ENCODE data around the gene FBXL17. TPM values are rescaled to one million over a fixed set of nuclear protein-coding genes. Genes with fewer than 3 reads are reported as not detected.

FBXL17 gene
- total RNA-seq, 1 experiment from 2014 or later, result 3.5 TPM

DNA sequence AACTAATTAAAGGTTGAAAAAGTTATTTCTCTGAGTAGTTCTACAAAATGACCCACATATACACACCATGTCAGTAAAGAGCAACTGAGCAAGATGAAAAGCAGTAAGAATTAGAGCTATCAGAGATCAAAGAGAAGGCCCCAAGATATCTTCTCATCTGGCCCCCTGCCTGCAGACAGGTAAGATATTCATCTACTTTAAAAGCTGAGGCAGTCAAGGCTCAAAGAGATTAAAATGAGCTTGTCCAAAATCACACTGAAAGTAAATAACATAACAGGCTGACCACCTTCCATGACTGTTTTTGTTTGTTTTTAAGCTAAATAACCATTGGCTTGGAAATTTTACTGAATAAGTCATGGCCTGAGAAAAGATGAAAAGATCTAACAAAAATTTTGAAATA lies 266.2 kb downstream of the FBXL17 start:
- H3K9me3 Mint-ChIP-seq, result peaks cover 16% of the 10 kb centered on the region
- TF ChIP-seq, protein P1, sequence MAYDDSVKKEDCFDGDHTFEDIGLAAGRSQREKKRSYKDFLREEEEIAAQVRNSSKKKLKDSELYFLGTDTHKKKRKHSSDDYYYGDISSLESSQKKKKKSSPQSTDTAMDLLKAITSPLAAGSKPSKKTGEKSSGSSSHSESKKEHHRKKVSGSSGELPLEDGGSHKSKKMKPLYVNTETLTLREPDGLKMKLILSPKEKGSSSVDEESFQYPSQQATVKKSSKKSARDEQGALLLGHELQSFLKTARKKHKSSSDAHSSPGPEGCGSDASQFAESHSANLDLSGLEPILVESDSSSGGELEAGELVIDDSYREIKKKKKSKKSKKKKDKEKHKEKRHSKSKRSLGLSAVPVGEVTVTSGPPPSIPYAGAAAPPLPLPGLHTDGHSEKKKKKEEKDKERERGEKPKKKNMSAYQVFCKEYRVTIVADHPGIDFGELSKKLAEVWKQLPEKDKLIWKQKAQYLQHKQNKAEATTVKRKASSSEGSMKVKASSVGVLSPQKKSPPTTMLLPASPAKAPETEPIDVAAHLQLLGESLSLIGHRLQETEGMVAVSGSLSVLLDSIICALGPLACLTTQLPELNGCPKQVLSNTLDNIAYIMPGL (CRISPR knock-in tag; IDR thresholded peaks at IDR 0.05), result no peak
- TF ChIP-seq, protein P2, sequence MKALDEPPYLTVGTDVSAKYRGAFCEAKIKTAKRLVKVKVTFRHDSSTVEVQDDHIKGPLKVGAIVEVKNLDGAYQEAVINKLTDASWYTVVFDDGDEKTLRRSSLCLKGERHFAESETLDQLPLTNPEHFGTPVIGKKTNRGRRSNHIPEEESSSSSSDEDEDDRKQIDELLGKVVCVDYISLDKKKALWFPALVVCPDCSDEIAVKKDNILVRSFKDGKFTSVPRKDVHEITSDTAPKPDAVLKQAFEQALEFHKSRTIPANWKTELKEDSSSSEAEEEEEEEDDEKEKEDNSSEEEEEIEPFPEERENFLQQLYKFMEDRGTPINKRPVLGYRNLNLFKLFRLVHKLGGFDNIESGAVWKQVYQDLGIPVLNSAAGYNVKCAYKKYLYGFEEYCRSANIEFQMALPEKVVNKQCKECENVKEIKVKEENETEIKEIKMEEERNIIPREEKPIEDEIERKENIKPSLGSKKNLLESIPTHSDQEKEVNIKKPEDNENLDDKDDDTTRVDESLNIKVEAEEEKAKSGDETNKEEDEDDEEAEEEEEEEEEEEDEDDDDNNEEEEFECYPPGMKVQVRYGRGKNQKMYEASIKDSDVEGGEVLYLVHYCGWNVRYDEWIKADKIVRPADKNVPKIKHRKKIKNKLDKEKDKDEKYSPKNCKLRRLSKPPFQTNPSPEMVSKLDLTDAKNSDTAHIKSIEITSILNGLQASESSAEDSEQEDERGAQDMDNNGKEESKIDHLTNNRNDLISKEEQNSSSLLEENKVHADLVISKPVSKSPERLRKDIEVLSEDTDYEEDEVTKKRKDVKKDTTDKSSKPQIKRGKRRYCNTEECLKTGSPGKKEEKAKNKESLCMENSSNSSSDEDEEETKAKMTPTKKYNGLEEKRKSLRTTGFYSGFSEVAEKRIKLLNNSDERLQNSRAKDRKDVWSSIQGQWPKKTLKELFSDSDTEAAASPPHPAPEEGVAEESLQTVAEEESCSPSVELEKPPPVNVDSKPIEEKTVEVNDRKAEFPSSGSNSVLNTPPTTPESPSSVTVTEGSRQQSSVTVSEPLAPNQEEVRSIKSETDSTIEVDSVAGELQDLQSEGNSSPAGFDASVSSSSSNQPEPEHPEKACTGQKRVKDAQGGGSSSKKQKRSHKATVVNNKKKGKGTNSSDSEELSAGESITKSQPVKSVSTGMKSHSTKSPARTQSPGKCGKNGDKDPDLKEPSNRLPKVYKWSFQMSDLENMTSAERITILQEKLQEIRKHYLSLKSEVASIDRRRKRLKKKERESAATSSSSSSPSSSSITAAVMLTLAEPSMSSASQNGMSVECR (CRISPR knock-in tag; IDR thresholded peaks at IDR 0.05; ENCODE audit: borderline replicate concordance), result no peak
- TF ChIP-seq, protein P3, sequence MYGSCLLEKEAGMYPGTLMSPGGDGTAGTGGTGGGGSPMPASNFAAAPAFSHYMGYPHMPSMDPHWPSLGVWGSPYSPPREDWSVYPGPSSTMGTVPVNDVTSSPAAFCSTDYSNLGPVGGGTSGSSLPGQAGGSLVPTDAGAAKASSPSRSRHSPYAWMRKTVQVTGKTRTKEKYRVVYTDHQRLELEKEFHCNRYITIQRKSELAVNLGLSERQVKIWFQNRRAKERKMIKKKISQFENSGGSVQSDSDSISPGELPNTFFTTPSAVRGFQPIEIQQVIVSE (CRISPR knock-in tag; IDR thresholded peaks at IDR 0.05; ENCODE audit: borderline replicate concordance), result no peak
- TF ChIP-seq, protein P4, sequence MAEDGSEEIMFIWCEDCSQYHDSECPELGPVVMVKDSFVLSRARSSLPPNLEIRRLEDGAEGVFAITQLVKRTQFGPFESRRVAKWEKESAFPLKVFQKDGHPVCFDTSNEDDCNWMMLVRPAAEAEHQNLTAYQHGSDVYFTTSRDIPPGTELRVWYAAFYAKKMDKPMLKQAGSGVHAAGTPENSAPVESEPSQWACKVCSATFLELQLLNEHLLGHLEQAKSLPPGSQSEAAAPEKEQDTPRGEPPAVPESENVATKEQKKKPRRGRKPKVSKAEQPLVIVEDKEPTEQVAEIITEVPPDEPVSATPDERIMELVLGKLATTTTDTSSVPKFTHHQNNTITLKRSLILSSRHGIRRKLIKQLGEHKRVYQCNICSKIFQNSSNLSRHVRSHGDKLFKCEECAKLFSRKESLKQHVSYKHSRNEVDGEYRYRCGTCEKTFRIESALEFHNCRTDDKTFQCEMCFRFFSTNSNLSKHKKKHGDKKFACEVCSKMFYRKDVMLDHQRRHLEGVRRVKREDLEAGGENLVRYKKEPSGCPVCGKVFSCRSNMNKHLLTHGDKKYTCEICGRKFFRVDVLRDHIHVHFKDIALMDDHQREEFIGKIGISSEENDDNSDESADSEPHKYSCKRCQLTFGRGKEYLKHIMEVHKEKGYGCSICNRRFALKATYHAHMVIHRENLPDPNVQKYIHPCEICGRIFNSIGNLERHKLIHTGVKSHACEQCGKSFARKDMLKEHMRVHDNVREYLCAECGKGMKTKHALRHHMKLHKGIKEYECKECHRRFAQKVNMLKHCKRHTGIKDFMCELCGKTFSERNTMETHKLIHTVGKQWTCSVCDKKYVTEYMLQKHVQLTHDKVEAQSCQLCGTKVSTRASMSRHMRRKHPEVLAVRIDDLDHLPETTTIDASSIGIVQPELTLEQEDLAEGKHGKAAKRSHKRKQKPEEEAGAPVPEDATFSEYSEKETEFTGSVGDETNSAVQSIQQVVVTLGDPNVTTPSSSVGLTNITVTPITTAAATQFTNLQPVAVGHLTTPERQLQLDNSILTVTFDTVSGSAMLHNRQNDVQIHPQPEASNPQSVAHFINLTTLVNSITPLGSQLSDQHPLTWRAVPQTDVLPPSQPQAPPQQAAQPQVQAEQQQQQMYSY (CRISPR knock-in tag; IDR thresholded peaks at IDR 0.05), result no peak
- TF ChIP-seq NFATC4 (CRISPR knock-in tag; IDR thresholded peaks at IDR 0.05) (no peak), ZNF219 (CRISPR knock-in tag; IDR thresholded peaks at IDR 0.05; ENCODE audit: borderline replicate concordance) (no peak), KAT7 (CRISPR knock-in tag; IDR thresholded peaks at IDR 0.05; ENCODE audit: borderline replicate concordance) (no peak), MXD4 (CRISPR knock-in tag; IDR thresholded peaks at IDR 0.05; ENCODE audit: borderline replicate concordance) (no peak), EMX1 (CRISPR knock-in tag; IDR thresholded peaks at IDR 0.05) (no peak), OVOL2 (CRISPR knock-in tag; IDR thresholded peaks at IDR 0.05; ENCODE audit: borderline replicate concordance) (no peak), GTF2I (CRISPR knock-in tag; conservative IDR thresholded peaks at IDR 0.05) (no peak), NFYB (CRISPR knock-in tag; conservative IDR thresholded peaks at IDR 0.05; ENCODE audit: low read depth) (no peak), NFE2L1 (CRISPR knock-in tag; IDR thresholded peaks at IDR 0.05) (no peak), MYBL2 (CRISPR knock-in tag; IDR thresholded peaks at IDR 0.05) (no peak), JAZF1 (CRISPR knock-in tag; IDR thresholded peaks at IDR 0.05) (no peak)
- TF ChIP-seq, protein P5, sequence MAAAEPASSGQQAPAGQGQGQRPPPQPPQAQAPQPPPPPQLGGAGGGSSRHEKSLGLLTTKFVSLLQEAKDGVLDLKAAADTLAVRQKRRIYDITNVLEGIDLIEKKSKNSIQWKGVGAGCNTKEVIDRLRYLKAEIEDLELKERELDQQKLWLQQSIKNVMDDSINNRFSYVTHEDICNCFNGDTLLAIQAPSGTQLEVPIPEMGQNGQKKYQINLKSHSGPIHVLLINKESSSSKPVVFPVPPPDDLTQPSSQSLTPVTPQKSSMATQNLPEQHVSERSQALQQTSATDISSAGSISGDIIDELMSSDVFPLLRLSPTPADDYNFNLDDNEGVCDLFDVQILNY (CRISPR knock-in tag; IDR thresholded peaks at IDR 0.05), result no peak
- TF ChIP-seq, protein P6, sequence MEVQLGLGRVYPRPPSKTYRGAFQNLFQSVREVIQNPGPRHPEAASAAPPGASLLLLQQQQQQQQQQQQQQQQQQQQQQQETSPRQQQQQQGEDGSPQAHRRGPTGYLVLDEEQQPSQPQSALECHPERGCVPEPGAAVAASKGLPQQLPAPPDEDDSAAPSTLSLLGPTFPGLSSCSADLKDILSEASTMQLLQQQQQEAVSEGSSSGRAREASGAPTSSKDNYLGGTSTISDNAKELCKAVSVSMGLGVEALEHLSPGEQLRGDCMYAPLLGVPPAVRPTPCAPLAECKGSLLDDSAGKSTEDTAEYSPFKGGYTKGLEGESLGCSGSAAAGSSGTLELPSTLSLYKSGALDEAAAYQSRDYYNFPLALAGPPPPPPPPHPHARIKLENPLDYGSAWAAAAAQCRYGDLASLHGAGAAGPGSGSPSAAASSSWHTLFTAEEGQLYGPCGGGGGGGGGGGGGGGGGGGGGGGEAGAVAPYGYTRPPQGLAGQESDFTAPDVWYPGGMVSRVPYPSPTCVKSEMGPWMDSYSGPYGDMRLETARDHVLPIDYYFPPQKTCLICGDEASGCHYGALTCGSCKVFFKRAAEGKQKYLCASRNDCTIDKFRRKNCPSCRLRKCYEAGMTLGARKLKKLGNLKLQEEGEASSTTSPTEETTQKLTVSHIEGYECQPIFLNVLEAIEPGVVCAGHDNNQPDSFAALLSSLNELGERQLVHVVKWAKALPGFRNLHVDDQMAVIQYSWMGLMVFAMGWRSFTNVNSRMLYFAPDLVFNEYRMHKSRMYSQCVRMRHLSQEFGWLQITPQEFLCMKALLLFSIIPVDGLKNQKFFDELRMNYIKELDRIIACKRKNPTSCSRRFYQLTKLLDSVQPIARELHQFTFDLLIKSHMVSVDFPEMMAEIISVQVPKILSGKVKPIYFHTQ (CRISPR knock-in tag; IDR thresholded peaks at IDR 0.05), result no peak
- TF ChIP-seq, protein P7, sequence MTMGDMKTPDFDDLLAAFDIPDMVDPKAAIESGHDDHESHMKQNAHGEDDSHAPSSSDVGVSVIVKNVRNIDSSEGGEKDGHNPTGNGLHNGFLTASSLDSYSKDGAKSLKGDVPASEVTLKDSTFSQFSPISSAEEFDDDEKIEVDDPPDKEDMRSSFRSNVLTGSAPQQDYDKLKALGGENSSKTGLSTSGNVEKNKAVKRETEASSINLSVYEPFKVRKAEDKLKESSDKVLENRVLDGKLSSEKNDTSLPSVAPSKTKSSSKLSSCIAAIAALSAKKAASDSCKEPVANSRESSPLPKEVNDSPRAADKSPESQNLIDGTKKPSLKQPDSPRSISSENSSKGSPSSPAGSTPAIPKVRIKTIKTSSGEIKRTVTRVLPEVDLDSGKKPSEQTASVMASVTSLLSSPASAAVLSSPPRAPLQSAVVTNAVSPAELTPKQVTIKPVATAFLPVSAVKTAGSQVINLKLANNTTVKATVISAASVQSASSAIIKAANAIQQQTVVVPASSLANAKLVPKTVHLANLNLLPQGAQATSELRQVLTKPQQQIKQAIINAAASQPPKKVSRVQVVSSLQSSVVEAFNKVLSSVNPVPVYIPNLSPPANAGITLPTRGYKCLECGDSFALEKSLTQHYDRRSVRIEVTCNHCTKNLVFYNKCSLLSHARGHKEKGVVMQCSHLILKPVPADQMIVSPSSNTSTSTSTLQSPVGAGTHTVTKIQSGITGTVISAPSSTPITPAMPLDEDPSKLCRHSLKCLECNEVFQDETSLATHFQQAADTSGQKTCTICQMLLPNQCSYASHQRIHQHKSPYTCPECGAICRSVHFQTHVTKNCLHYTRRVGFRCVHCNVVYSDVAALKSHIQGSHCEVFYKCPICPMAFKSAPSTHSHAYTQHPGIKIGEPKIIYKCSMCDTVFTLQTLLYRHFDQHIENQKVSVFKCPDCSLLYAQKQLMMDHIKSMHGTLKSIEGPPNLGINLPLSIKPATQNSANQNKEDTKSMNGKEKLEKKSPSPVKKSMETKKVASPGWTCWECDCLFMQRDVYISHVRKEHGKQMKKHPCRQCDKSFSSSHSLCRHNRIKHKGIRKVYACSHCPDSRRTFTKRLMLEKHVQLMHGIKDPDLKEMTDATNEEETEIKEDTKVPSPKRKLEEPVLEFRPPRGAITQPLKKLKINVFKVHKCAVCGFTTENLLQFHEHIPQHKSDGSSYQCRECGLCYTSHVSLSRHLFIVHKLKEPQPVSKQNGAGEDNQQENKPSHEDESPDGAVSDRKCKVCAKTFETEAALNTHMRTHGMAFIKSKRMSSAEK (CRISPR knock-in tag; IDR thresholded peaks at IDR 0.05; ENCODE audit: borderline replicate concordance), result no peak

More for the DNA sequence above, 266.2 kb downstream of the FBXL17 start:
- peaks cover 26% of the 10 kb centered on the region for H3K4me1 Mint-ChIP-seq
- no peak overlapping the region for H3K27ac Mint-ChIP-seq
- DNase-seq (ENCODE audit: low spot score) (no peak), ATAC-seq (no peak)
- H3K27me3 Mint-ChIP-seq (ENCODE audit: low read depth), result no peaks in the 10 kb centered on the region
- H3K36me3 Mint-ChIP-seq, result peaks cover 10% of the 10 kb centered on the region
- no peak overlapping the region for H3K4me3 Mint-ChIP-seq
- POLR2A ChIA-PET, result no interaction called here
- CTCF ChIA-PET, result no interaction called here

Data from WTC11 (cell line).